Measurements from ENCODE around the gene NOTCH3. TPM values are rescaled to one million over a fixed set of nuclear protein-coding genes. Genes with fewer than 3 reads are reported as not detected.

The NOTCH3 gene
- total and polyA plus RNA-seq, 2 of the 8 experiments (the other 6 are each of a cell fraction or from before 2014, with no cell fraction given): 37.5 to 107 TPM

GRCh38 chr19:15199661-15200552, 888 bp downstream of the NOTCH3 start:
- Histone ChIP-seq H3K27me3 (replicated peaks in 1 of 4; ENCODE audit: control insufficient read depth in 3 of 4, extremely low read depth in 1 of 4, insufficient read depth in 3 of 4, low read length in 3 of 4) (peaks cover 0 to 2% (median 0%) of the 10 kb centered on the region in 4 experiments; a peak in 1 of 7 replicates), H3K23ac (ENCODE audit: insufficient read length) (no peak overlapping the region), H3K79me1 (ENCODE audit: low read depth, low read length) (peaks cover 13% of the 10 kb centered on the region), H3K23me2 (ENCODE audit: low read depth, low read length) (peaks cover 11% of the 10 kb centered on the region), H2BK12ac (ENCODE audit: low read depth, low read length) (peak overlapping the region; percentile 100; the same call in 1 of the 2 replicates), H3K4me2 (ENCODE audit: insufficient read depth in 1 of 2, low read depth in 2 of 2, low read length in 2 of 2) (peak overlapping the region; percentile 83 to 97), H3K27ac (ENCODE audit: low read depth, low read length) (no peak overlapping the region), H3K18ac (ENCODE audit: extremely low read depth, low read length) (peak overlapping the region; percentile 88), H3K79me2 (ENCODE audit: control insufficient read depth in 1 of 2, insufficient read depth in 2 of 2, low read length in 2 of 2) (peaks cover 4 to 22% of the 10 kb centered on the region in 2 experiments; a peak in 3 of 4 replicates), H2BK20ac (ENCODE audit: low read length) (peak overlapping the region; percentile 18; the same call in 1 of the 2 replicates), H2BK120ac (replicated peaks; ENCODE audit: low read depth, low read length) (peak overlapping the region; percentile 92), H2AFZ (ENCODE audit: low read length) (no peak overlapping the region), H2AK5ac (ENCODE audit: low read depth, low read length) (peak overlapping the region; percentile 100), H3K56ac (replicated peaks; ENCODE audit: insufficient read length, low read depth, low read length) (peak overlapping the region; percentile 90), H3K36me3 (ENCODE audit: control insufficient read depth in 2 of 4, insufficient read depth in 4 of 4, low read length in 3 of 4) (peaks cover 0 to 24% (median 5%) of the 10 kb centered on the region in 4 experiments; a peak in 4 of 8 replicates), H2BK5ac (ENCODE audit: low read depth, low read length) (peak overlapping the region; percentile 96), H4K8ac (ENCODE audit: extremely low read depth, insufficient read depth, low read length) (peak overlapping the region; percentile 45), H4K20me1 (replicated peaks in 1 of 2; ENCODE audit: control insufficient read depth in 1 of 2, insufficient read depth in 2 of 2, low read length in 2 of 2) (peaks cover 4 to 20% of the 10 kb centered on the region in 2 experiments), H3K4ac (replicated peaks; ENCODE audit: insufficient read length, low read depth, low read length) (peak overlapping the region; percentile 98), H3K4me1 (replicated peaks in 1 of 4; ENCODE audit: control insufficient read depth in 3 of 4, insufficient read depth in 4 of 4, low read length in 3 of 4) (peaks cover 2 to 13% (median 9%) of the 10 kb centered on the region in 4 experiments), H3K9me3 (ENCODE audit: insufficient read depth in 2 of 2, low read depth in 1 of 2, low read length in 1 of 2) (no peaks in the 10 kb centered on the region), H2BK15ac (ENCODE audit: low read length) (peak overlapping the region; percentile 99), H4K5ac (ENCODE audit: insufficient read length, low read depth, low read length) (peak overlapping the region; percentile 34), H3K9ac (replicated peaks in 1 of 4; ENCODE audit: extremely low read depth in 1 of 4, low read depth in 3 of 4, low read length in 3 of 4) (peak overlapping the region in 3 of 4 experiments; percentile 46 to 65 (median 64); a peak in 5 of 7 replicates), H3K4me3 (ENCODE audit: extremely low read depth in 1 of 4, insufficient read depth in 2 of 4, low read depth in 3 of 4, low read length in 4 of 4) (peak overlapping the region; percentile 81 to 100 (median 92)), H4K91ac (replicated peaks; ENCODE audit: insufficient read length, low read length) (peak overlapping the region; percentile 96), H3K14ac (ENCODE audit: insufficient read length) (no peak overlapping the region)
- CTCF ChIA-PET (ENCODE audit: partially characterized antibody): interaction anchor here (0.6 to 2.5 kb wide), 13 partner anchors 9 to 255 kb away, joined by 3 to 13 read pairs (median 3); no protein-coding TSS in a partner anchor
- 2% methylated on average over 10 of the region's 82 CpGs; no CpG with 5 or more reads in 1 of the 2 experiments for WGBS, 2 experiments (ENCODE audit: extremely low coverage in 1 of 2, insufficient coverage in 1 of 2, insufficient read length in 1 of 2, insufficient replicate concordance in 2 of 2, low coverage in 1 of 2, low lambda C conversion rate in 2 of 2, missing lambda C conversion rate in 1 of 2)
- DNase-seq (ENCODE audit: low read depth in 1 of 2, low spot score in 2 of 2): peak; percentile 47 to 94
- POLR2A ChIA-PET (ENCODE audit: partially characterized antibody): interaction anchor here (0.6 to 7.1 kb wide), 13 partner anchors 8 to 179 kb away, joined by 3 to 58 read pairs (median 6); partner anchors contain the start of genes AKAP8 and EPHX3
- FAIRE-seq: no peak
- TF ChIP-seq POLR2A (IDR thresholded peaks at IDR 0.05; ENCODE audit: control extremely low read depth in 1 of 2, low read depth in 2 of 2, low read length in 2 of 2) (no peak), KDM4A (IDR thresholded peaks at IDR 0.05; ENCODE audit: low read depth, low read length, severe bottlenecking) (no peak), RFX5 (IDR thresholded peaks at IDR 0.05; ENCODE audit: borderline replicate concordance, low read depth, low read length) (peak; percentile 27; the same call in 1 of the 2 replicates), SIN3A (conservative IDR thresholded peaks at IDR 0.05 in 1 of 2, IDR thresholded peaks at IDR 0.05 in 1 of 2; ENCODE audit: low read depth in 1 of 2, low read length in 2 of 2) (peak in 1 of 2 experiments; percentile 32; a peak in 2 of 4 replicates), CTBP2 (IDR thresholded peaks at IDR 0.05; ENCODE audit: borderline replicate concordance, insufficient read depth, insufficient read length, low read length) (no peak), EP300 (IDR thresholded peaks at IDR 0.05; ENCODE audit: borderline replicate concordance in 1 of 2, low read depth in 2 of 2, low read length in 2 of 2) (peak in 1 of 2 experiments; percentile 57; a peak in 1 of 3 replicates), BRCA1 (IDR thresholded peaks at IDR 0.05; ENCODE audit: low read depth, low read length) (no peak), JUND (IDR thresholded peaks at IDR 0.05; ENCODE audit: low read length) (0 out of 2 replicates have a peak, but pooled peaks have one; percentile 40), SP1 (IDR thresholded peaks at IDR 0.05; ENCODE audit: low read depth, low read length) (peak; percentile 91), SIRT6 (IDR thresholded peaks at IDR 0.05; ENCODE audit: low read length) (no peak)

All from H1 (cell line).